HEK293 (cell line): ENCODE measurements around the gene VPS36.

ENCODE experiments used
- BCL11B ChIP-seq: fragments of 450-650 bp; formaldehyde crosslinking; IDR thresholded peaks from 2 replicates; pipeline ENCODE4 v1.5.1; 2016; ENCODE audit warnings: low read depth, missing biosample characterization, missing genetic modification characterization
- EGR2 ChIP-seq: fragments of 450-650 bp; formaldehyde crosslinking; IDR thresholded peaks from 2 replicates; pipeline ENCODE4 v1.5.1; 2016; ENCODE audit warnings: low read depth, missing biosample characterization, missing genetic modification characterization
- FEZF1 ChIP-seq: fragments of 450-650 bp; formaldehyde crosslinking; IDR thresholded peaks from 2 replicates; pipeline ENCODE4 v1.5.1; 2016; ENCODE audit warnings: missing biosample characterization, missing genetic modification characterization
- GLIS2 ChIP-seq: fragments of 450-650 bp; formaldehyde crosslinking; IDR thresholded peaks from 2 replicates; pipeline ENCODE4 v1.5.1; 2016; ENCODE audit warnings: missing biosample characterization, missing genetic modification characterization
- MEIS1 ChIP-seq: sonication (generic); formaldehyde crosslinking; IDR thresholded peaks from 2 replicates; pipeline ENCODE4 v1.8.1; 2022; ENCODE audit warnings: missing genetic modification reagents, mild to moderate bottlenecking, borderline replicate concordance
- PRDM1 ChIP-seq: fragments of 450-650 bp; formaldehyde crosslinking; IDR thresholded peaks from 2 replicates; pipeline ENCODE4; 2016; ENCODE audit warnings: missing biosample characterization, missing genetic modification characterization
- REST ChIP-seq: fragments of 450-650 bp; formaldehyde crosslinking; IDR thresholded peaks from 2 replicates; pipeline ENCODE4 v1.5.1; 2016; ENCODE audit warnings: missing biosample characterization, missing genetic modification characterization
- SCRT1 ChIP-seq: fragments of 450-650 bp; formaldehyde crosslinking; IDR thresholded peaks from 2 replicates; pipeline ENCODE4 v1.5.1; 2016; ENCODE audit warnings: missing biosample characterization, missing genetic modification characterization, borderline replicate concordance
- SCRT2 ChIP-seq: fragments of 450-650 bp; formaldehyde crosslinking; IDR thresholded peaks from 2 replicates; pipeline ENCODE4 v1.5.1; 2016; ENCODE audit warnings: missing biosample characterization, missing genetic modification characterization
- ZBTB17 ChIP-seq: fragments of 450-650 bp; formaldehyde crosslinking; IDR thresholded peaks from 2 replicates; pipeline ENCODE4 v1.5.1; 2016; ENCODE audit warnings: missing biosample characterization, missing genetic modification characterization
- ZBTB7A ChIP-seq: fragments of 450-650 bp; formaldehyde crosslinking; IDR thresholded peaks from 2 replicates; pipeline ENCODE4 v1.5.1; 2016; ENCODE audit warnings: low read depth, missing biosample characterization, missing genetic modification characterization
- ZFP41 ChIP-seq: fragments of 450-650 bp; formaldehyde crosslinking; IDR thresholded peaks from 2 replicates; pipeline ENCODE4 v1.5.1; 2016; ENCODE audit warnings: missing biosample characterization, missing genetic modification characterization, borderline replicate concordance
- ZNF112 ChIP-seq: fragments of 450-650 bp; formaldehyde crosslinking; IDR thresholded peaks from 2 replicates; pipeline ENCODE4 v1.5.0; 2017; ENCODE audit warnings: missing biosample characterization, missing genetic modification characterization
- ZNF138 ChIP-seq: fragments of 450-650 bp; formaldehyde crosslinking; IDR thresholded peaks from 2 replicates; pipeline ENCODE4 v1.5.1; 2016; ENCODE audit warnings: missing biosample characterization, missing genetic modification characterization, borderline replicate concordance
- ZNF157 ChIP-seq: fragments of 450-650 bp; formaldehyde crosslinking; IDR thresholded peaks from 2 replicates; pipeline ENCODE4 v1.5.1; 2016; ENCODE audit warnings: missing biosample characterization, missing genetic modification characterization
- ZNF341 ChIP-seq: fragments of 450-650 bp; formaldehyde crosslinking; IDR thresholded peaks from 2 replicates; pipeline ENCODE4; 2016; ENCODE audit warnings: low read depth, missing biosample characterization, missing genetic modification characterization
- ZNF394 ChIP-seq: fragments of 450-650 bp; formaldehyde crosslinking; IDR thresholded peaks from 2 replicates; pipeline ENCODE4 v1.5.1; 2016; ENCODE audit warnings: missing biosample characterization, missing genetic modification characterization, mild to moderate bottlenecking, moderate library complexity, borderline replicate concordance
- ZNF423 ChIP-seq: fragments of 450-650 bp; formaldehyde crosslinking; IDR thresholded peaks from 2 replicates; pipeline ENCODE4 v1.5.1; 2016; ENCODE audit warnings: missing biosample characterization, missing genetic modification characterization
- ZNF48 ChIP-seq: fragments of 450-650 bp; formaldehyde crosslinking; IDR thresholded peaks from 2 replicates; pipeline ENCODE4 v1.5.1; 2016; ENCODE audit warnings: missing biosample characterization, missing genetic modification characterization
- ZNF529 ChIP-seq: fragments of 450-650 bp; formaldehyde crosslinking; IDR thresholded peaks from 2 replicates; pipeline ENCODE4 v1.5.1; 2017; ENCODE audit warnings: missing genetic modification characterization, missing biosample characterization; ENCODE audit not compliant: insufficient replicate concordance
- ZNF558 ChIP-seq: fragments of 450-650 bp; formaldehyde crosslinking; IDR thresholded peaks from 2 replicates; pipeline ENCODE4 v1.5.1; 2016; ENCODE audit warnings: missing biosample characterization, missing genetic modification characterization
- ZNF561 ChIP-seq: fragments of 450-650 bp; IDR thresholded peaks from 2 replicates; pipeline ENCODE4 v1.5.1; 2018; ENCODE audit warnings: missing biosample characterization, missing genetic modification characterization, borderline replicate concordance
- ZNF600 ChIP-seq: fragments of 450-650 bp; formaldehyde crosslinking; IDR thresholded peaks from 2 replicates; pipeline ENCODE4 v1.5.1; 2016; ENCODE audit warnings: missing biosample characterization, missing genetic modification characterization
- ZNF610 ChIP-seq: fragments of 450-650 bp; formaldehyde crosslinking; IDR thresholded peaks from 2 replicates; pipeline ENCODE4 v1.5.1; 2016; ENCODE audit warnings: missing biosample characterization, missing genetic modification characterization, borderline replicate concordance
- ZNF621 ChIP-seq: fragments of 450-650 bp; formaldehyde crosslinking; IDR thresholded peaks from 2 replicates; pipeline ENCODE4 v1.5.1; 2017; ENCODE audit warnings: missing biosample characterization, missing genetic modification characterization
- ZNF660 ChIP-seq: fragments of 450-650 bp; IDR thresholded peaks from 2 replicates; pipeline ENCODE4 v1.5.1; 2018; ENCODE audit warnings: missing biosample characterization, mild to moderate bottlenecking, missing genetic modification characterization
- ZNF670 ChIP-seq: fragments of 450-650 bp; formaldehyde crosslinking; IDR thresholded peaks from 2 replicates; pipeline ENCODE4 v1.5.1; 2016; ENCODE audit warnings: missing biosample characterization, missing genetic modification characterization, low read depth
- TF ChIP-seq, protein P1 (sequence below): fragments of 450-650 bp; formaldehyde crosslinking; conservative IDR thresholded peaks from 2 replicates; pipeline ENCODE4 v1.5.1; 2016; ENCODE audit warnings: low read depth, missing biosample characterization, missing genetic modification characterization
- TF ChIP-seq, protein P2 (sequence below): fragments of 450-650 bp; formaldehyde crosslinking; IDR thresholded peaks from 2 replicates; pipeline ENCODE4 v1.5.1; 2016; ENCODE audit warnings: missing biosample characterization, missing genetic modification characterization, low read depth

The VPS36 gene

GRCh38 chr13:52454820-52455676 lies 4.6 kb upstream of the VPS36 start, which contains the start of gene CKAP2 (continued):
- no peak for TF ChIP-seq ZNF423 (tag by site-specific recombination)
- no peak for TF ChIP-seq ZNF529
- TF ChIP-seq GLIS2 (tag by site-specific recombination), result no peak
- no peak for TF ChIP-seq ZNF621 (tag by site-specific recombination)
- TF ChIP-seq, protein P1, sequence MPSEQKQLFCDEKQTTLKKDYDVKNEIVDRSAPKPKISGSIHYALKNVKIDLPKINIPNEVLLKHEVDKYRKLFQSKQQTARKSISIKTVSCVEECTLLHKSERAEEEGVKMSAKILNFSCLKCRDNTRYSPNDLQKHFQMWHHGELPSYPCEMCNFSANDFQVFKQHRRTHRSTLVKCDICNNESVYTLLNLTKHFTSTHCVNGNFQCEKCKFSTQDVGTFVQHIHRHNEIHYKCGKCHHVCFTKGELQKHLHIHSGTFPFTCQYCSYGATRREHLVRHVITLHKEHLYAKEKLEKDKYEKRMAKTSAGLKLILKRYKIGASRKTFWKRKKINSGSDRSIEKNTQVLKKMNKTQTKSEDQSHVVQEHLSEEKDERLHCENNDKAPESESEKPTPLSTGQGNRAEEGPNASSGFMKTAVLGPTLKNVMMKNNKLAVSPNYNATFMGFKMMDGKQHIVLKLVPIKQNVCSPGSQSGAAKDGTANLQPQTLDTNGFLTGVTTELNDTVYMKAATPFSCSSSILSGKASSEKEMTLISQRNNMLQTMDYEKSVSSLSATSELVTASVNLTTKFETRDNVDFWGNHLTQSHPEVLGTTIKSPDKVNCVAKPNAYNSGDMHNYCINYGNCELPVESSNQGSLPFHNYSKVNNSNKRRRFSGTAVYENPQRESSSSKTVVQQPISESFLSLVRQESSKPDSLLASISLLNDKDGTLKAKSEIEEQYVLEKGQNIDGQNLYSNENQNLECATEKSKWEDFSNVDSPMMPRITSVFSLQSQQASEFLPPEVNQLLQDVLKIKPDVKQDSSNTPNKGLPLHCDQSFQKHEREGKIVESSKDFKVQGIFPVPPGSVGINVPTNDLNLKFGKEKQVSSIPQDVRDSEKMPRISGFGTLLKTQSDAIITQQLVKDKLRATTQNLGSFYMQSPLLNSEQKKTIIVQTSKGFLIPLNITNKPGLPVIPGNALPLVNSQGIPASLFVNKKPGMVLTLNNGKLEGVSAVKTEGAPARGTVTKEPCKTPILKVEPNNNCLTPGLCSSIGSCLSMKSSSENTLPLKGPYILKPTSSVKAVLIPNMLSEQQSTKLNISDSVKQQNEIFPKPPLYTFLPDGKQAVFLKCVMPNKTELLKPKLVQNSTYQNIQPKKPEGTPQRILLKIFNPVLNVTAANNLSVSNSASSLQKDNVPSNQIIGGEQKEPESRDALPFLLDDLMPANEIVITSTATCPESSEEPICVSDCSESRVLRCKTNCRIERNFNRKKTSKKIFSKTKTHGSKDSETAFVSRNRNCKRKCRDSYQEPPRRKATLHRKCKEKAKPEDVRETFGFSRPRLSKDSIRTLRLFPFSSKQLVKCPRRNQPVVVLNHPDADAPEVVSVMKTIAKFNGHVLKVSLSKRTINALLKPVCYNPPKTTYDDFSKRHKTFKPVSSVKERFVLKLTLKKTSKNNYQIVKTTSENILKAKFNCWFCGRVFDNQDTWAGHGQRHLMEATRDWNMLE (tag by site-specific recombination), result no peak
- no peak for TF ChIP-seq EGR2 (tag by site-specific recombination)
- TF ChIP-seq FEZF1 (tag by site-specific recombination), result no peak
- peak; percentile 36; the same call in 1 of the 2 replicates for TF ChIP-seq ZNF341
- TF ChIP-seq ZNF561, result peak; percentile 15; the same call in 1 of the 2 replicates
- TF ChIP-seq ZNF157 (tag by site-specific recombination), result no peak
- peak; percentile 81 for TF ChIP-seq ZNF600 (tag by site-specific recombination)
- peak; percentile 87 for TF ChIP-seq ZBTB17 (tag by site-specific recombination)
- TF ChIP-seq, protein P2, sequence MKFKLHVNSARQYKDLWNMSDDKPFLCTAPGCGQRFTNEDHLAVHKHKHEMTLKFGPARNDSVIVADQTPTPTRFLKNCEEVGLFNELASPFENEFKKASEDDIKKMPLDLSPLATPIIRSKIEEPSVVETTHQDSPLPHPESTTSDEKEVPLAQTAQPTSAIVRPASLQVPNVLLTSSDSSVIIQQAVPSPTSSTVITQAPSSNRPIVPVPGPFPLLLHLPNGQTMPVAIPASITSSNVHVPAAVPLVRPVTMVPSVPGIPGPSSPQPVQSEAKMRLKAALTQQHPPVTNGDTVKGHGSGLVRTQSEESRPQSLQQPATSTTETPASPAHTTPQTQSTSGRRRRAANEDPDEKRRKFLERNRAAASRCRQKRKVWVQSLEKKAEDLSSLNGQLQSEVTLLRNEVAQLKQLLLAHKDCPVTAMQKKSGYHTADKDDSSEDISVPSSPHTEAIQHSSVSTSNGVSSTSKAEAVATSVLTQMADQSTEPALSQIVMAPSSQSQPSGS (tag by site-specific recombination), result no peak
- TF ChIP-seq PRDM1 (tag by site-specific recombination), result no peak
- TF ChIP-seq SCRT2 (tag by site-specific recombination), result no peak
- no peak for TF ChIP-seq SCRT1 (tag by site-specific recombination)
- no peak for TF ChIP-seq ZNF394 (tag by site-specific recombination)
- TF ChIP-seq ZBTB7A (tag by site-specific recombination), result no peak
- TF ChIP-seq ZNF610 (tag by site-specific recombination), result no peak
- peak; percentile 52; the same call in 1 of the 2 replicates for TF ChIP-seq ZNF558 (tag by site-specific recombination)
- TF ChIP-seq ZNF670, result no peak
- no peak for TF ChIP-seq ZNF138 (tag by site-specific recombination)
- TF ChIP-seq ZNF112, result no peak
- no peak for TF ChIP-seq ZFP41 (tag by site-specific recombination)
- no peak for TF ChIP-seq ZNF48 (tag by site-specific recombination)
- TF ChIP-seq BCL11B (tag by site-specific recombination), result no peak
- TF ChIP-seq ZNF660 (tag by site-specific recombination), result peak; percentile 17; the same call in 1 of the 2 replicates
- 0 out of 2 replicates have a peak, but pooled peaks have one; percentile 13 for TF ChIP-seq MEIS1 (CRISPR knock-in tag)
- no peak for TF ChIP-seq REST (tag by site-specific recombination)
